ENCODE data around the gene MDC1.
"Not testable (repeated sequence)": the region's sequence is repeated elsewhere in the genome, so short reads cannot be mapped to it uniquely, and the experiment has no call there.

MDC1 gene

DNA sequence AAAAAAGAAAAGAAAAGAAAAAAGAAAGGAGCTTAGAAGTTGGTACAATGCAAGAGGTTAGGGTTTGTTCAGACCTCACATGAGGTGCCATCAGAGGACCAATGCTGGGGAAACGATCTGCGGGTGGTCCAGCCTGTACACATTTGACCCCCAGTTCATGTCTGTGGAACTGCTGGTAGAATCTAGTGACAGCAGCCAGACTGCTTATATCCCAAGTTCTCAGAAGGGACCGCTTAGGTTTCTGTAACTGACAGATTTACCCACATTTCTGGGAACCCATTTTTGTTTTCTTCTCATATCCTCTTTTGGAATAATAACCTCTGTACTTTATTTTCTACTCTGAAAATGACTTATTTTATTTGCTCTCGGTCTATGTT, 35.3 kb downstream of the MDC1 start:
- peaks cover 73% of the 10 kb centered on the region for H3K36me3 Mint-ChIP-seq (ENCODE audit: insufficient read depth)
- no peaks in the 10 kb centered on the region for H3K27me3 Mint-ChIP-seq
- H3K27ac Mint-ChIP-seq: peak overlapping the region; percentile 96 to 98
- ATAC-seq (replicated peaks): no peak
- H3K9me3 Mint-ChIP-seq: no peaks in the 10 kb centered on the region
- peak overlapping the region; percentile 87 to 97 for H3K4me3 Mint-ChIP-seq
- peaks cover 45 to 62% of the 10 kb centered on the region in 2 donors for H3K4me1 Mint-ChIP-seq (ENCODE audit: low read depth in 2 of 2)
- no peak for DNase-seq

DNA sequence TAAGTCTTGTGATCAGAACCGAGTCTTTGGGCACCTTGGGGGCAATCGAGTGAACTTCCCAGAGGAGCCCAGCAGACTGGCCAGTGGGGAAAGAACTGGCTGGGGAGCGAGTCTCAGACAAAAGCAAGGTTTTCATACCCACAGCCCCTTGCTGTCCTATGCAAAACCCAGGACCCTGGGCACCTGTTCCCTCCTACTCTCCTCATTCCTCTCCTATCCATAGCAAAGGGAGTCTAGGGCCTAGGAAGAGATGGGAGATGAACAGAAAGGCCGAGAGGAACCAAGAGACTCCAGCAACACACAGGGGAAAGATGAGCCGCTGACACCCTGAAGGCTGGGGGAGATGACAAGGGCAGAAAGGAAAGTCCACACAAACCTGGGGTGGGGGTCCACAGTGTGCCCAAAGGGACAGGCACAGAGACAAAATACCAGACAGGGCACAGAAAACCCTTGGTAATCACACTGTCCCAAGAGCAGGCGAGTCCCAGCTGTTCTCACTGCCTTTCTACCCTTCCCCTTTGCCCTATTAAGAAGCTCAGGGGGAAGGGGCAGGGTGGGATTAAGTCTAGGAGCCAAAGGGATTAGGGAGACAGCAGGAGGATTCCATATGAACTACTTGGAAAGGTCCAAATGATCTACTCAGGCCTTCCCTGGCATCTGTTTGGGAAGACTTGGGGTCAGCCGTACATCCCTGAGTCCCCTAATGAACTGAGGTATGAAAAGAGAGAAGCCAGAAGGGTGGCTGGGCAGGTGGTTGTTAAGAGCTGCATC, 37.1 kb downstream of the MDC1 start:
- no peaks in the 10 kb centered on the region for H3K27me3 Mint-ChIP-seq
- peak overlapping the region; percentile 87 to 97 for H3K4me3 Mint-ChIP-seq
- no peak for DNase-seq
- H3K9me3 Mint-ChIP-seq: no peaks in the 10 kb centered on the region
- H3K4me1 Mint-ChIP-seq (ENCODE audit: low read depth in 2 of 2): peaks cover 42 to 52% of the 10 kb centered on the region in 2 donors
- no peak for ATAC-seq (replicated peaks)
- peak overlapping the region; percentile 82 to 98 for H3K27ac Mint-ChIP-seq
- H3K36me3 Mint-ChIP-seq (ENCODE audit: insufficient read depth): peaks cover 80% of the 10 kb centered on the region

DNA sequence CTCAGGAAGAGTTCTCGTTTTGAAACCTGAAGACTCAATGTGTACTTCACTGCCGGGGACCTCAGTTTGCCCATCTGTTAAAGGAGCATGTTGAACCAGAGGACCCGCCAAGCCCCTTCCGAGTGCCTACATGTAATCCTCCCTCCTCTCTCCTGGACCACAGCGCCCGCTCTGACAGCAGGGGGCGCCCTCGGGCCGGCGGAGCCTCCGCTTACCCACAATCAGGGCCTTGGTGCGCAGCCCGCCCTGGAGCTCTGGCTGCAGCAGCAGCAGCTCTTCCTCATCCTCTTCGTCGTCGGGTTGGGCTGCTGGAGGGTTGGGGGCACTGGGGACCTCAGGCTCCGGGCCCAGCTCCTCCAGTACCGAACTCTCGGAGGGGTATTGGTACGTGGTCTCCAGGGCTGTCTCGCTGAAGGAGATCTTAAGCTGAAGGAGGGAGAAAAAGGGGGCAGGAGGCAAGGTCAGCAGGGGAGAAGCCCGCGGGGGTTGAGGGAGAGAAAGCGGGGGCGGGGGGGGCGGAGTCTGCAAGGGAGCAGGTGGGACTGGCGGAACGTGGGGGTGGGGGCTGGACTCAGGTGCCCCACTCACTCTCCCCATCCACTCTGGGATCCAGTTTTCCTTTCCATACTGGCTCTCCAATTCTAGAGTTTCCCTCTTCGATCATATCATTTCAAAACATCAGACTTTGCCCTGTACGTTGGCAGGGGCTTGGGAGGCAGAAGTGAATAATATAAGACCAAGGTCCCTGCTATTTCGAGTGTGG, 37.9 kb downstream of the MDC1 start:
- DNase-seq (peak; percentile 91 to 94 (median 92)), ATAC-seq (replicated peaks) (peak; percentile 50)
- Mint-ChIP-seq H3K27me3 (no peaks in the 10 kb centered on the region), H3K36me3 (ENCODE audit: insufficient read depth) (peaks cover 76% of the 10 kb centered on the region), H3K4me1 (ENCODE audit: low read depth in 2 of 2) (peaks cover 40 to 47% of the 10 kb centered on the region in 2 donors), H3K4me3 (peak overlapping the region; percentile 87 to 97), H3K9me3 (no peaks in the 10 kb centered on the region), H3K27ac (peak overlapping the region; percentile 82 to 98)

DNA sequence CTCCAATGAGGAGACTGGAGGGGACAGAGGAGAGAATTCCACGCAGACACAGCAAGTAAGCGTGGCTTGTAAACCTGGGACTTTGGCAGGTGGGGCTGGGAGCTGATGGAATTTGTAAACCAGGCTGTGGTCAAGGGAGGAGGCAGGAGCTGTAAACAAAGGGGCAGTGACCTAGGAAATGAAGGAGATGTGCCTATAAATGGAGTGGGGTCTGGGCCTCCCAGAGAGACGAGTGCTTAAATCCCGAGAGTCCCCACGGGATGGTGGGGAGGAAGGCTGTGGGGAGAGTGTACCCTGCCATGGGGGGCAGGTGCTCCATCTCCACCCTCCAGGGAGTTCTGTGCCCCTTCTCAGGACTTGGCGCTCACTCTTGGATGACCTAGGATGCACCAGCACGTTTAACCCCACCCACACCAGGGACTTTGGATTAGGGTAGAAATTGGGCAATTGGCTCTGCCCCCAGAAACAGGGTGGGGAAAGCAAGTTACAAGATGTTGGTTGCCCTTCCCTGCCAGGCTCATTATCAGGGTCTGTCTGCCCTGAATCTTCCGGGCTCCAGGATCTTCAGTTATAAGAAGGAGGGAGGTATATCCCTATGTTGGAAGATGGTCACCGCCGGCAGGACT, 40.3 kb downstream of the MDC1 start:
- H3K9me3 Mint-ChIP-seq: no peaks in the 10 kb centered on the region
- peak overlapping the region; percentile 66 to 81 for H3K27ac Mint-ChIP-seq
- H3K27me3 Mint-ChIP-seq: no peaks in the 10 kb centered on the region
- ATAC-seq (replicated peaks) (no peak), DNase-seq (no peak)
- no peak overlapping the region for H3K4me3 Mint-ChIP-seq
- peaks cover 40 to 44% of the 10 kb centered on the region in 2 donors for H3K4me1 Mint-ChIP-seq (ENCODE audit: low read depth in 2 of 2)
- peaks cover 69% of the 10 kb centered on the region for H3K36me3 Mint-ChIP-seq (ENCODE audit: insufficient read depth)

DNA sequence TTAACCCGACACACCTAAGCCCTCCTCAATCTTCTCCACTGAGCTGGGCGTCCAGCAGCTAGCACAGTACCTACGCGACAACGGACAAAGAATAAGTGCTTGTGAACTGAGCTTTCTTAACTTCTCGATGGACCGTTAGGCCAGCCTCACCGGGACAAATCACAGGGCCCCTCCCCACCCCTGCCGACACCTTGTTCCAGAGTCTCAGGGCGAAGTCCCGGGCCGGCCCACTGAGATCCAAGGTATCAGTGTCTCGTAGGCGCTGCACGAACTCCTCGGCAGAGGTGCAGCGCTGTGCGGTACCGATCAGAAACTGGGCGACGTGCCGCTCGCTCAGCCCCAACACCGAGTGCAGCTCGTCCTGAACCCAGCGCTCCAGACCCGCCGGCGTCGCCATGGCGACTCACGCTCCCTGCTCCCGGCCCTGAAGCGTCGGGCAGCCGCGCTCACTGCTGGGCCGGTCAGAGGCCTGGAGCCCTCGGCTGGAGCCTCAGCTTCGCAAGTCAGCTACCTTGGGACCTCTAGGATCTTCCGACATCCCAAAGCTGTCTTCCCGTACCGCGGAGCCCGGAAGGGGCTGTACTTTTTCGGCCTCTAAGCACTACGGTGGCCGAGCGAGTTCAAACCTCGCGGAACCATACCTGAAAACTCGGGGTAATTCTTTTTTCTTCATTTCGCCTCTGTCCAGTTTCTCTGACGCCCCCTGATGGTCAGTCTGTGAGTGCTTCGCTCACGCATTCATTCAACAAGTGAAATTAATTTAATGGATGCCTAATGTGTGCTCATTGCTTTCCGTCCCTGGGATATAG, 44.4 kb downstream of the MDC1 start, which contains the start of gene DHX16:
Gene DHX16, minus strand, starts transcription at position 562 of the 809 bp plus-strand sequence. Its CDS starts 165 bp downstream, at position 397.
- H3K4me3 Mint-ChIP-seq: peak within 1 kb of the TSS; percentile 87 to 93
- DNase-seq (peak; percentile 83 to 88 (median 86)), ATAC-seq (replicated peaks) (peak; percentile 79)
- H3K27me3 Mint-ChIP-seq: no peaks in the 10 kb centered on the region
- peak within 1 kb of the TSS; percentile 92 to 93 for H3K27ac Mint-ChIP-seq
- no peaks in the 10 kb centered on the region for H3K9me3 Mint-ChIP-seq
- peaks cover 44% of the 10 kb centered on the region for H3K36me3 Mint-ChIP-seq (ENCODE audit: insufficient read depth)
- H3K4me1 Mint-ChIP-seq (ENCODE audit: low read depth in 2 of 2): peaks cover 28 to 30% of the 10 kb centered on the region in 2 donors

DNA sequence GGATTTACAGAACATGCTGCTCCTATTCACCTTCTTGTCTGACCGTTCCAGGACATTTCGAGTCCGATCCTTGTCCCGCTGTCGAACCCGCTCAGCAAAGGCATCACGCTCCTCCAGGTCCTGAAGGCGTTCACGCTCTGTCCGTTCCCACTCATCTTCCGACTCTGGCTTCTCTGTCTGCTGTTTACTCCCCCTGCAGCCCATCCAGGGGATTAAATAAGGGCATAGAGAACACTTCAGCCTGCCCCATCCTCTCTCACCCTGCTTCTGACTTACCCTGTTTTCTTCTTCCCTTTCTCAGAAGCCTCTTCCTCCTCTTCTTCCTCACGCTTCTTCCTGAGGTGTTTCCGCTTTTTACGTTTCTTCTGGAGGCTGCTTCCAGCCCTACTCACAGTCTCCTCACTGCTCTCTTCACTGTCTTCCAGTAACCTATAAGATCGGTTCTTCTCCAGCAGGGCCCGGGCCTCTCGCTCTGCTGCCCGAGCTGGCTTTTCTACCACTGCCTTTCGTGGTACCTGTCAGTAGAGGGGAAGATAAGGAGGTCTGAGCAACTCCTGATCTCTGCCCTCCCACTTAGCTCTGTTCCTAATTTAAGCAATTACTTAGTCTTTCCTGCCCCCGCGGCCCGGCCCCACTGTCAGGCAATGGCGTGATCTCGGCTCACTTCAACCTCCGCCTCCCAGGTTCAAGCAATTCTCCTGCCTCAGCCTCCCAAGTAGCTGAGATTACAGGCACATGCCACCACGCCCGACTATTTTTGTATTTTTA, 46.1 kb downstream of the MDC1 start:
- Mint-ChIP-seq H3K27me3 (no peaks in the 10 kb centered on the region), H3K36me3 (ENCODE audit: insufficient read depth) (peaks cover 42% of the 10 kb centered on the region), H3K4me3 (peak overlapping the region; percentile 87 to 93), H3K9me3 (no peaks in the 10 kb centered on the region), H3K4me1 (ENCODE audit: low read depth in 2 of 2) (peaks cover 23 to 26% of the 10 kb centered on the region in 2 donors), H3K27ac (peak overlapping the region; percentile 32 to 80)
- ATAC-seq (replicated peaks) (no peak), DNase-seq (no peak)

DNA sequence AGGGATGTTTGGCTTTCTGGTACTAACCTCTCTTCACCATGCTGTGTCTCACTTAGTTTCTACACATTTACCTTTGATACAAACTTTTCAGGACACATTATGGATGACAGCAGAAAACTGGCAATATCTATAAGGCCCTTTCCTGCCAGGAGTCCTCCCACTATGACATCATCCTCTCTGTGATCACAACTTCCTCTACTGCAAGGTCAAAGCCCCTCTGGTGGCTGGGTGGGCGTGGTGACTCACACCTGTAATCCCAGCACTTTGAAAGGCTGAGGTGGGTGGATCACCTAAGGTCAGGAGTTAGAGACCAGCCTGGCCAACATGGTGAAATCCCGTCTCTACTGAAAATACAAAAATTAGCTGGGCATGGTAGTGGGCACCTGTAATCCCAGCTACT, 50.8 kb downstream of the MDC1 start:
- not testable (repeated sequence) for H3K9me3 Mint-ChIP-seq; DNase-seq; ATAC-seq (replicated peaks); H3K4me3 Mint-ChIP-seq; H3K27me3 Mint-ChIP-seq
- H3K36me3 Mint-ChIP-seq (ENCODE audit: insufficient read depth): peaks cover 68% of the 10 kb centered on the region
- H3K4me1 Mint-ChIP-seq (ENCODE audit: low read depth in 2 of 2): peaks cover 10 to 11% of the 10 kb centered on the region in 2 donors
- H3K27ac Mint-ChIP-seq: peak overlapping the region in 1 of 2 donors; percentile 60

DNA sequence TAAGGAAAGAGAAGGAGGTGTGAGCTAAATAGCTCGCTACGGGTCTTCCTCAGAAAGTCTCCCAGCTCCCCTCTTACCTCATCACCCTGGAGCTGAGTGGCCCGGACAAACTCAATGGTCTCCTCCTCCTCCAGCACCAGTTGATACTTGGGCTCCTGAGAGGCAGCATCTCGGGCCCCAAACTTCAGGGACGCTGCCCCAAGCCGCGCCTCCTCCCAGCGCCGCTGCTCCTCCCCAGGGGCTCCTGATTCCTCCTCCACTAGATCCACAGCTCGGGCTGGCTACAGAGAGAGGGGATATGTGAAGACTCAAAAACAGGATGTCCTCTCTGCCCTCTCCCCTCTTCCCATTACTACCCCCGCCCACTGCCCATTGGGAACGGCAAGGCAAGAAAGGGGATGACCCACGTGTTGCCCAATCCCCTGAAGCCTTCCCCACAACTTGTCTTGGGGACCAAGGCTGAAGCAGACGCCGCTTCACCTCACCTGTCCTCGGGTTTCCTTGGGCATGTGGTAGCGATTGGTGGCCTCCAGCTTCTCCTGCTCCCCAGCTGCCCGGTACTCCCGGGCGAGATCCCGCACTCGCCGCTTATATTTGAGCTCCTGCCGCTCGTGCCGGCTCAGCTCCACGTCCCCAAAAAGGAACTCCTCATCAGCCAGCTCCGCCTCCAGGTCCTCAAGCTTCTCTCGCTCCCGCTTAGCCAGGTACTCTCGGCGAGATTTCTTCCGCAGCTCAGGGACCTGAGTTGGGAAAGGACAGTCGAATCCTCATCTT, 51.9 kb downstream of the MDC1 start:
- no peak for ATAC-seq (replicated peaks)
- Mint-ChIP-seq H3K27ac (peak overlapping the region in 1 of 2 donors; percentile 15), H3K4me1 (ENCODE audit: low read depth in 2 of 2) (peaks cover under 1 to 4% of the 10 kb centered on the region in 2 donors), H3K9me3 (no peaks in the 10 kb centered on the region), H3K27me3 (no peaks in the 10 kb centered on the region), H3K4me3 (no peak overlapping the region), H3K36me3 (ENCODE audit: insufficient read depth) (peaks cover 76% of the 10 kb centered on the region)
- no peak for DNase-seq

DNA sequence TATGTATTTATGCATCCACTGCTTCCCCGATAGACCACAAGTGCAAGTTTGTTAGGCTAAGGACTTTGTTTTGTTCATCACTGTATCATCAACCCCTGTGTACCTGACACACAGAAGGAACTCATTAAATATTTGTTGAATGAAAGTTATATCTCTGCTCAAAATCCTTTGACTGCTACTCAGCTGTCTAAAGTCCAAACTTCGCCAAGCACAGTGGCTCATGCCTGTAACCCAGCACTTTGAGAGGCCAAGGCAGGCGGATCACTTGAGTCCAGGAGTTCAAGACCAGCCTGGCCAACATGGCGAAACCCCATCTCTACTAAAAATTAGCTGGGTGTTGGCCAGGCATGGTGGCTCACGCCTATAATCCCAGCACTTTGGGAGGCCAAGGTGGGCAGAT, 59.2 kb downstream of the MDC1 start:
- DNase-seq; H3K4me1 Mint-ChIP-seq (ENCODE audit: low read depth in 2 of 2); H3K4me3 Mint-ChIP-seq; H3K9me3 Mint-ChIP-seq; H3K27me3 Mint-ChIP-seq; ATAC-seq (replicated peaks): not testable (repeated sequence)
- Mint-ChIP-seq H3K36me3 (ENCODE audit: insufficient read depth) (peaks cover 78% of the 10 kb centered on the region), H3K27ac (peak overlapping the region in 1 of 2 donors; percentile 23)

DNA sequence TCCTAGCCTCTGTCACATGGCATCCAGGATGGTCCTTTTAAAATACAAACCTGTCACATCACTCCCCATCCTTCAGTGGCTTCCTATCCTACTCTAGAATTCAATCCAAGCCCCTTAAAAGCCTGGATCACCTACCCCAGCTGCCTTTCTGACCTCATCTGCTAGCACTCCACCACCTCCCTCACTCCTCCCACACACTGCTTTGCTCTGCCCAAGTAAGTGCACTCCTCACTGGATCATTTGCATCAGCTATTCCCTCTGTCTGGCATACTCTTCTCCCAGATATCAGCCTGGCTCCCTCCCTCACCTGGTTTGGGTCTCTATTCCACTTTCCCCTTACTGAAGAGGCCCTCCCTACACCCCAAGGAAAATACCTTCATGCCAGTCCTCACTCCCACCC, 59.6 kb downstream of the MDC1 start:
- Mint-ChIP-seq H3K27me3 (no peaks in the 10 kb centered on the region), H3K27ac (peak overlapping the region; percentile 23 to 35), H3K9me3 (no peaks in the 10 kb centered on the region), H3K36me3 (ENCODE audit: insufficient read depth) (peaks cover 77% of the 10 kb centered on the region), H3K4me3 (no peak overlapping the region), H3K4me1 (ENCODE audit: low read depth in 2 of 2) (no peaks in the 10 kb centered on the region)
- no peak for DNase-seq
- no peak for ATAC-seq (replicated peaks)

DNA sequence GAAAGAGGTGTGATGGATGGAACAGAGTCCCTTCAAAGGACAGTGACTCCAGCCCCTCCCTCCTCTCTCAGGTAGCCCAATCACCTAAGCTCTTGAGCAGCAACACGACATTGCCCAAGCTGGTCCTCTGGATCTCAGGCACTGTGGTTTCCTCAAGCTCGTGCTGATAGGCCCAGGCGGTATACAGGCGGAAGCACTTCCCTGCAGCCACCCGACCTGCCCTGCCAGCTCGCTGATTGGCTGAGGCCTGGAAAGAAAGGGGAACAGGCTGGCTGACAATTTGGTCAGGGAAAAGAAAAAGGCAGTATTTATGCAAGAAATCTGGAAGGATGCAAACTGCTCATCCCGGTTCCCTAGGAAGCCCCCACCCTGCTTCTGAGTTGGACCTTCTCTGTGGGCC, 60.6 kb downstream of the MDC1 start:
- Mint-ChIP-seq H3K4me1 (ENCODE audit: low read depth in 2 of 2) (no peaks in the 10 kb centered on the region), H3K9me3 (no peaks in the 10 kb centered on the region), H3K27ac (peak overlapping the region in 1 of 2 donors; percentile 35), H3K27me3 (no peaks in the 10 kb centered on the region), H3K4me3 (no peak overlapping the region), H3K36me3 (ENCODE audit: insufficient read depth) (peaks cover 80% of the 10 kb centered on the region)
- DNase-seq: no peak
- ATAC-seq (replicated peaks): no peak

DNA sequence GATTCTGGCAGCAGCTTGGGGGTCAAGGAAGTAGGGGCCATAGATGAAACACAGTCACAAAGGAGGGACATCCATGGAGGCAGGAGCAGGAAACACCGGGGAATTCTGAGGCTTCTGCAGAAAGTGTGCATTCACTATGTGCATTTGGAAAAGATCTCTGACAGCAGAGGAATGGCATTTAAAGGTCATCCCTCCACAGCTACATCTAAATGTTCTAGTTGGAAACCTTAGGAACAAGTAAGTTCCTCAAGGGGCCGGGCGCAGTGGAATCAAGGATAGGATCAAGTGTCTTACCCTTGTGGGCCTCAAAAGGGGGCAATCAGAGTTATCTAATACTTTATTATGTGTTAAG, 61.4 kb downstream of the MDC1 start:
- Mint-ChIP-seq H3K9me3 (no peaks in the 10 kb centered on the region), H3K4me1 (ENCODE audit: low read depth in 2 of 2) (no peaks in the 10 kb centered on the region), H3K27ac (peak overlapping the region in 1 of 2 donors; percentile 1), H3K36me3 (ENCODE audit: insufficient read depth) (peaks cover 82% of the 10 kb centered on the region), H3K27me3 (no peaks in the 10 kb centered on the region), H3K4me3 (no peak overlapping the region)
- DNase-seq: no peak
- ATAC-seq (replicated peaks): no peak
